Endothelial cell of umbilical vein (primary cell): ENCODE data around the gene SP2. TPM values are rescaled to one million over a fixed set of nuclear protein-coding genes. Genes with fewer than 3 reads are reported as not detected.

ENCODE experiments used
- BruUV-seq: library from RNA; stranded (reverse); fragments of 400-500 nt; replicated peaks from 2 replicates; lab custom pipeline; 2021; lab: Mats Ljungman, UMichigan
- CTCF ChIA-PET: fragments of 300-600, 350-600 bp; sonication (Branson Sonifier 250); formaldehyde crosslinking; loops from one replicate; lab custom pipeline; 2021; ENCODE audit warnings: antibody characterized with exemption, inconsistent platforms; lab: Charles Lee
- POLR2A ChIA-PET: fragments of 300-600, 350-600 bp; sonication (Branson Sonifier 250); formaldehyde crosslinking; loops from one replicate; lab custom pipeline; 2021; ENCODE audit warnings: antibody characterized with exemption, inconsistent platforms; lab: Charles Lee
- DNase-seq: peaks from one replicate; pipeline ENCODE4 v3.0.0-alpha.2; 2011; ENCODE audit warnings: low read depth, low spot score
- FAIRE-seq: peaks from 2 replicates; lab custom pipeline; 2011; peaks lifted over from hg19 to GRCh38; lab: Jason Lieb, UNC
- H2AFZ ChIP-seq: 2 replicates; pipeline ENCODE4 v1.6.0; 2012; ENCODE audit warnings: low read depth, low read length, control low read depth, inconsistent platforms
- H3K27ac ChIP-seq: 2 replicates; pipeline ENCODE4 v1.5.1; 2011; ENCODE audit warnings: low read depth, mild to moderate bottlenecking, control low read depth, low read length, moderate library complexity; ENCODE audit not compliant: insufficient read depth
- H3K27me3 ChIP-seq, 2 experiments: 2 replicates each; pipeline versions ENCODE4 v1.6.0 to v1.6.1; 2011; ENCODE audit warnings: low read length in 2 of 2, mixed read lengths in 1 of 2; ENCODE audit not compliant: control insufficient read depth in 2 of 2, insufficient read depth in 2 of 2
- H3K36me3 ChIP-seq, 2 experiments: 2 replicates in 1 of 2; 3 replicates in 1 of 2; pipeline ENCODE4 v1.5.1; 2011; ENCODE audit warnings: low read length in 2 of 2, mild to moderate bottlenecking in 1 of 2, moderate library complexity in 1 of 2; ENCODE audit not compliant: control insufficient read depth in 2 of 2, insufficient read depth in 2 of 2; ENCODE audit errors: extremely low read depth in 1 of 2
- H3K4me1 ChIP-seq: 3 replicates; pipeline ENCODE4 v1.5.1; 2011; ENCODE audit warnings: mild to moderate bottlenecking, low read length; ENCODE audit not compliant: control insufficient read depth, insufficient read depth; ENCODE audit errors: extremely low read depth
- H3K4me2 ChIP-seq: 2 replicates; pipeline ENCODE4 v1.6.1; 2011; ENCODE audit warnings: low read length, control low read depth, mixed read lengths; ENCODE audit not compliant: insufficient read depth
- H3K4me3 ChIP-seq, 3 experiments: fragments of 200-600 bp in 1 of 3; sonication (generic), shearing (Covaris generic) in 1 of 3; replicated peaks in 1 of 3; 2 replicates each; pipeline ENCODE4 v1.5.1; 2011 to 2016; ENCODE audit warnings: control low read depth in 3 of 3, low read length in 3 of 3, mild to moderate bottlenecking in 2 of 3, inconsistent platforms in 1 of 3, low read depth in 1 of 3, moderate library complexity in 1 of 3; ENCODE audit not compliant: insufficient read depth in 1 of 3
- H3K79me2 ChIP-seq: 2 replicates; pipeline ENCODE4 v1.6.0; 2012; ENCODE audit warnings: low read length, inconsistent platforms; ENCODE audit not compliant: control insufficient read depth, insufficient read depth
- H3K9ac ChIP-seq: replicated peaks from 2 replicates; pipeline ENCODE3; 2011; ENCODE audit warnings: low read length, control low read depth; ENCODE audit not compliant: insufficient read depth; ENCODE audit errors: extremely low read depth
- H3K9me1 ChIP-seq: replicated peaks from 3 replicates; pipeline ENCODE4 v1.6.0; 2011; ENCODE audit warnings: mild to moderate bottlenecking, low read length; ENCODE audit not compliant: control insufficient read depth, insufficient read depth; ENCODE audit errors: extremely low read depth
- H3K9me3 ChIP-seq: replicated peaks from 2 replicates; pipeline ENCODE4 v1.5.1; 2012; ENCODE audit warnings: low read length, inconsistent platforms; ENCODE audit not compliant: control insufficient read depth, insufficient read depth
- H4K20me1 ChIP-seq: replicated peaks from 2 replicates; pipeline ENCODE3; 2011; ENCODE audit warnings: mild to moderate bottlenecking, low read length; ENCODE audit not compliant: control insufficient read depth, insufficient read depth; ENCODE audit errors: extremely low read depth
- EZH2 ChIP-seq: IDR thresholded peaks from 2 replicates; pipeline ENCODE4 v1.6.1; 2012; ENCODE audit warnings: borderline replicate concordance, low read depth, mild to moderate bottlenecking, moderate library complexity, low read length, inconsistent platforms; ENCODE audit not compliant: severe bottlenecking
- FOS ChIP-seq: IDR thresholded peaks from 2 replicates; pipeline ENCODE4 v1.6.1; 2011; ENCODE audit warnings: mild to moderate bottlenecking, low read length, moderate library complexity, borderline replicate concordance; ENCODE audit not compliant: insufficient read depth
- GATA2 ChIP-seq: IDR thresholded peaks from 2 replicates; pipeline ENCODE4 v1.7.0; 2011; ENCODE audit warnings: low read depth, mild to moderate bottlenecking, moderate library complexity, mixed read lengths, low read length; ENCODE audit not compliant: insufficient read length, insufficient read depth
- JUN ChIP-seq: IDR thresholded peaks from 2 replicates; pipeline ENCODE4 v1.6.1; 2011; ENCODE audit warnings: borderline replicate concordance, low read depth; ENCODE audit not compliant: insufficient read length, insufficient read depth
- MAX ChIP-seq: IDR thresholded peaks from 2 replicates; pipeline ENCODE4 v1.6.1; 2011; ENCODE audit not compliant: insufficient read depth, insufficient read length
- MYC ChIP-seq: IDR thresholded peaks from one replicate; pipeline ENCODE4 v1.6.1; 2011; ENCODE audit warnings: mild to moderate bottlenecking, low read depth, low read length
- POLR2A ChIP-seq: IDR thresholded peaks from 2 replicates; pipeline ENCODE4 v1.6.1; 2012; ENCODE audit warnings: low read depth, mild to moderate bottlenecking, control low read depth, low read length
- POLR2AphosphoS5 ChIP-seq: IDR thresholded peaks from 2 replicates; pipeline ENCODE4 v1.6.1; 2012; ENCODE audit warnings: low read depth, mild to moderate bottlenecking, control low read depth, low read length, moderate library complexity; ENCODE audit not compliant: insufficient read depth
- dilution Hi-C: fragments of 300-500 bp; cut with MboI; formaldehyde crosslinking; loops from one replicate; pipeline ENCODE4 v1.15.0; 2019; ENCODE audit warnings: low sequenced_read_pairs; ENCODE audit not compliant: extremely low pct_ligation_motif_present
- intact Hi-C: fragments of 100-400 bp; cut with micrococcal nuclease; formaldehyde crosslinking; loops from one replicate; pipeline ENCODE4 v1.10.0; 2022
- polyA plus RNA-seq, 4 experiments: library from polyadenylated mRNA; depleted of rRNA in 3 of 4; stranded (reverse) in 3 of 4; unstranded in 1 of 4; fragments of >200 nt; gene quantifications; 2 replicates each; pipeline versions ENCODE4 v1.2.1 to v1.2.3, GENCODE V29; 2011 to 2012; ENCODE audit warnings: missing spikeins in 1 of 4
- total RNA-seq: library from RNA; stranded (reverse); gene quantifications from 2 replicates; pipeline ENCODE4 v1.2.3, GENCODE V29; 2021
- TF ChIP-seq, protein P1 (sequence below), 2 donors: IDR thresholded peaks; 1 replicate in 1 of 2; 2 replicates in 1 of 2; pipeline ENCODE4 v1.5.1; 2011; ENCODE audit warnings: low read length in 2 of 2, mild to moderate bottlenecking in 2 of 2, moderate library complexity in 2 of 2, control low read depth in 1 of 2, inconsistent platforms in 1 of 2, low read depth in 1 of 2; ENCODE audit not compliant: insufficient read depth in 1 of 2; ENCODE audit errors: extremely low read depth in 1 of 2

Gene SP2
- total and polyA plus RNA-seq, 2 donors (not counting 3 experiments of a cell fraction or from before 2014, with no cell fraction given), result 11.2 to 18.6 TPM

DNA sequence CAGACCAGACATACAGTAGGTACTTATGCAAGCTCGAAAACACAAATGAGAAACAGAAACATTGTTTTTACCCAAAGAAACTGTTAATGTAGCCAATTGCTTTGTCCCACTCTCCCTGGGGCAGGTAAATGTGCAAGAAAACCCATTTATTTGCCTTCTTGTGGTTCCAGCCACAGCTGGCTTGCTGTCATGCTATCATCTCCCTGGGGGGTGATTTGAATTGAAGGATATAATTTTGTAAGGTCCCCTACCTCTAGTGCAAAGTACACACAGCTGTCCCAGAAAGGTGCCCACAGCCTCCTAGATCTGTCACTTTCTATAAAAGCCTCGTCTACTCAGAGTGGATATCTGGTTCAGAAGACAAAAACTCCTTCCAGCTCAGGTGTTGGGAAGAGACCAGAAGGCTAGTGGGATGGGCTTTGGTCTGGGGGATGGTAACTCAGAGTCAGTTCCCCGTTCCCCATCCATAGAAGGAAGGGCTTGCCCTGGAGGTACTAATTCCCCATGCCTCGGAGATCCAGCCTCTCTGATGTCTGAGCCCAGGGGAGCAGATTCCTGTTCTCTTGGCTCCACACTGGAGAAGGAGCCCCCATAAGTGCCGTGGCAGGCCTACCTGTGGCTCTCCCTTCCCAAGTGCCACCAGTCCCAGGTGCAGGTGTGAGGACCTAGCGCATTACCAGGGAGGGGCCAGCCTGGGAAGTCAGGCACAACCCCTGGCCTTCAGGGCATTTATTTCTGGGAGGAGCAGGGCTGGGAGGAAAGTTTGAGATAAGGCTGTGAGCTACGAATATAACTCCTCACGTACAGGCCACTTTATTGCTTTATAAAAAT is 64.0 kb downstream of the SP2 start:
- dilution Hi-C loops, result no loop called here
- no TSS peak for BruUV-seq

More for the DNA sequence above, 64.0 kb downstream of the SP2 start:
- H3K27ac ChIP-seq, result no peak overlapping the region
- TF ChIP-seq POLR2AphosphoS5 (no peak), MYC (no peak), GATA2 (no peak), FOS (no peak), JUN (no peak), MAX (no peak), EZH2 (no peak), POLR2A (no peak)
- TF ChIP-seq, protein P1, sequence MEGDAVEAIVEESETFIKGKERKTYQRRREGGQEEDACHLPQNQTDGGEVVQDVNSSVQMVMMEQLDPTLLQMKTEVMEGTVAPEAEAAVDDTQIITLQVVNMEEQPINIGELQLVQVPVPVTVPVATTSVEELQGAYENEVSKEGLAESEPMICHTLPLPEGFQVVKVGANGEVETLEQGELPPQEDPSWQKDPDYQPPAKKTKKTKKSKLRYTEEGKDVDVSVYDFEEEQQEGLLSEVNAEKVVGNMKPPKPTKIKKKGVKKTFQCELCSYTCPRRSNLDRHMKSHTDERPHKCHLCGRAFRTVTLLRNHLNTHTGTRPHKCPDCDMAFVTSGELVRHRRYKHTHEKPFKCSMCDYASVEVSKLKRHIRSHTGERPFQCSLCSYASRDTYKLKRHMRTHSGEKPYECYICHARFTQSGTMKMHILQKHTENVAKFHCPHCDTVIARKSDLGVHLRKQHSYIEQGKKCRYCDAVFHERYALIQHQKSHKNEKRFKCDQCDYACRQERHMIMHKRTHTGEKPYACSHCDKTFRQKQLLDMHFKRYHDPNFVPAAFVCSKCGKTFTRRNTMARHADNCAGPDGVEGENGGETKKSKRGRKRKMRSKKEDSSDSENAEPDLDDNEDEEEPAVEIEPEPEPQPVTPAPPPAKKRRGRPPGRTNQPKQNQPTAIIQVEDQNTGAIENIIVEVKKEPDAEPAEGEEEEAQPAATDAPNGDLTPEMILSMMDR (IDR thresholded peaks at IDR 0.05; ENCODE audit: extremely low read depth in 1 of 2, insufficient read depth in 1 of 2, low read depth in 1 of 2, low read length in 2 of 2), result no peak
- H2AFZ ChIP-seq, result no peak overlapping the region
- FAIRE-seq (no peak), DNase-seq (no peak)
- H3K9ac ChIP-seq, result no peak overlapping the region
- no peaks in the 10 kb centered on the region for H3K79me2 ChIP-seq
- no peaks in the 10 kb centered on the region for H4K20me1 ChIP-seq
- ChIA-PET POLR2A (interaction anchor here (0.7 to 1.0 kb wide), 2 partner anchors 19 to 57 kb away, joined by 3 to 4 read pairs; partner anchors contain the start of gene PNPO), CTCF (interaction anchor here (0.9 to 8.0 kb wide), 6 partner anchors 9 to 70 kb away, joined by 3 to 73 read pairs (median 4); partner anchors contain the start of gene CDK5RAP3)
- H3K36me3 ChIP-seq, result no peaks in the 10 kb centered on the region
- peaks cover 2 to 9% of the 10 kb centered on the region in 2 experiments for H3K27me3 ChIP-seq
- no peak overlapping the region for H3K4me2 ChIP-seq
- intact Hi-C loops, result no loop called here
- no peaks in the 10 kb centered on the region for H3K9me1 ChIP-seq
- H3K4me1 ChIP-seq, result no peaks in the 10 kb centered on the region
- H3K9me3 ChIP-seq, result no peaks in the 10 kb centered on the region
- H3K4me3 ChIP-seq, result no peak overlapping the region
